ENCODE data around the gene GRK4.

The GRK4 gene

DNA sequence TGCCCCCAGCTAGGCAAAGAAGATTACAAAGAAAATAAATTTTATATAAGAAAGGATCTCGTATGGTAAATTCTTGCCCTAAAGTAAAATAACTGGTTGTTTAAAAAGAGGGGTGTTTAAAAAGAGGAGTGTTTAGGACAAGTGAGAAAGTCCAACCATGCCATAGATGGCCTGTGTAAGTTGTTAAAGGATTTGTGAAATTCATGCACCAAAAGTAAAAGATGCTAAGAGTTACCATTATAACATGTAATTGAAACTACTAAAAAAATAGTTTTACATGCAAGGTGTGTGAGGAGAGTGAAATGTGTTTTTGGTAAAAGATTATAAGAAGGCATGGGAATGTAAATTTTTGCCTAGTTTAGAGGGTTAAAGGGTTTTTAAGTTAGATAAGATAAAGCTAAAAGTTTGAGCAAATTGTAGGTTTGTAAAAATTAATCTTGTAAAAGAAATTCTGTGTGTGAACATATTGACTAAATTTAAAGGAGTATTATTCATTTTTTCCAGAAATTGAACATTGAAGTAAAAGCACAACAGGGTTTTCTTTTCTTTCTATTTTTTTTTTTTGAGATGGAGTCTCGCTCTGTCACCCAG, 90.9 kb downstream of the GRK4 start:
- Histone ChIP-seq H3K9me2 (replicated peaks; ENCODE audit: low read depth, low read length) (no peaks in the 10 kb centered on the region), H4K20me1 (ENCODE audit: insufficient read depth, low read length, poor library complexity, severe bottlenecking) (no peaks in the 10 kb centered on the region), H3F3A (ENCODE audit: low read depth) (no peaks in the 10 kb centered on the region), H3K27me3 (ENCODE audit: insufficient read depth, low read length, poor library complexity, severe bottlenecking) (no peaks in the 10 kb centered on the region), H3K4me2 (ENCODE audit: low read depth, low read length, poor library complexity, severe bottlenecking) (no peak overlapping the region), H2AFZ (ENCODE audit: low read length) (no peak overlapping the region), H3K79me2 (ENCODE audit: insufficient read depth, low read length) (no peaks in the 10 kb centered on the region), H3K36me3 (ENCODE audit: insufficient read depth, low read length) (no peaks in the 10 kb centered on the region), H3K4me3 (ENCODE audit: low read length, poor library complexity, severe bottlenecking) (no peak overlapping the region), H3K9me3 (ENCODE audit: insufficient read depth, low read depth, low read length) (0 out of 2 replicates have a peak, but pooled peaks cover 9% of the 10 kb centered on the region), H3K4me1 (ENCODE audit: insufficient read depth, low read length, poor library complexity, severe bottlenecking) (no peaks in the 10 kb centered on the region), H3K9ac (ENCODE audit: low read depth, low read length, poor library complexity, severe bottlenecking) (no peak overlapping the region)
- no peak for TF ChIP-seq EZH2phosphoT487 (IDR thresholded peaks at IDR 0.05; ENCODE audit: borderline replicate concordance)
- TF ChIP-seq, protein P1, sequence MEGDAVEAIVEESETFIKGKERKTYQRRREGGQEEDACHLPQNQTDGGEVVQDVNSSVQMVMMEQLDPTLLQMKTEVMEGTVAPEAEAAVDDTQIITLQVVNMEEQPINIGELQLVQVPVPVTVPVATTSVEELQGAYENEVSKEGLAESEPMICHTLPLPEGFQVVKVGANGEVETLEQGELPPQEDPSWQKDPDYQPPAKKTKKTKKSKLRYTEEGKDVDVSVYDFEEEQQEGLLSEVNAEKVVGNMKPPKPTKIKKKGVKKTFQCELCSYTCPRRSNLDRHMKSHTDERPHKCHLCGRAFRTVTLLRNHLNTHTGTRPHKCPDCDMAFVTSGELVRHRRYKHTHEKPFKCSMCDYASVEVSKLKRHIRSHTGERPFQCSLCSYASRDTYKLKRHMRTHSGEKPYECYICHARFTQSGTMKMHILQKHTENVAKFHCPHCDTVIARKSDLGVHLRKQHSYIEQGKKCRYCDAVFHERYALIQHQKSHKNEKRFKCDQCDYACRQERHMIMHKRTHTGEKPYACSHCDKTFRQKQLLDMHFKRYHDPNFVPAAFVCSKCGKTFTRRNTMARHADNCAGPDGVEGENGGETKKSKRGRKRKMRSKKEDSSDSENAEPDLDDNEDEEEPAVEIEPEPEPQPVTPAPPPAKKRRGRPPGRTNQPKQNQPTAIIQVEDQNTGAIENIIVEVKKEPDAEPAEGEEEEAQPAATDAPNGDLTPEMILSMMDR (conservative IDR thresholded peaks at IDR 0.05; ENCODE audit: low read length): no peak

DNA sequence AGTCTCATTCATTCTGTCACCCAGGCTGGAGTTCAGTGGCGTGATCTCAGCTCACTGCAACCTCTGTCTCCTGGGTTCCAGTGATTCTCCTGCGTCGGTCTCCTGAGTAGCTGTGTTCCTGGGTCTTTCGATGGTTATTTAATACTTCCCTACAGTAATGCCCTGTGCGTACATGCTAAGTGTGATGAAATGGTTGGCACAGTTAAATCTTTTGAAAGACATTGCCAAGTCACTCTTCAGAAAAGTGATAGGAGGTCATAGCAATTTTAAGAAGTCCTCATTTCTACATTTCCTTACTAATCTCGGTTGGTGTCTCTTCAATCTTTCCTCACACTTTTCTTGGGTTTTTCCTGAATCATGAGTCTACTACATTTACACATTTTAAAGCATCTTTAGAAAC, 96.6 kb downstream of the GRK4 start:
- Histone ChIP-seq H3K79me2 (ENCODE audit: insufficient read depth, low read length) (no peaks in the 10 kb centered on the region), H3K4me1 (ENCODE audit: insufficient read depth, low read length, poor library complexity, severe bottlenecking) (no peaks in the 10 kb centered on the region), H3K36me3 (ENCODE audit: insufficient read depth, low read length) (no peaks in the 10 kb centered on the region), H3F3A (ENCODE audit: low read depth) (no peaks in the 10 kb centered on the region), H3K9me2 (replicated peaks; ENCODE audit: low read depth, low read length) (no peaks in the 10 kb centered on the region), H3K9me3 (ENCODE audit: insufficient read depth, low read depth, low read length) (0 out of 2 replicates have a peak, but pooled peaks cover 9% of the 10 kb centered on the region), H3K27me3 (ENCODE audit: insufficient read depth, low read length, poor library complexity, severe bottlenecking) (no peaks in the 10 kb centered on the region), H2AFZ (ENCODE audit: low read length) (no peak overlapping the region), H4K20me1 (ENCODE audit: insufficient read depth, low read length, poor library complexity, severe bottlenecking) (no peaks in the 10 kb centered on the region), H3K4me2 (ENCODE audit: low read depth, low read length, poor library complexity, severe bottlenecking) (no peak overlapping the region), H3K4me3 (ENCODE audit: low read length, poor library complexity, severe bottlenecking) (no peak overlapping the region), H3K9ac (ENCODE audit: low read depth, low read length, poor library complexity, severe bottlenecking) (no peak overlapping the region)
- TF ChIP-seq, protein P1 (conservative IDR thresholded peaks at IDR 0.05; ENCODE audit: low read length): no peak
- no peak for TF ChIP-seq EZH2phosphoT487 (IDR thresholded peaks at IDR 0.05; ENCODE audit: borderline replicate concordance)

DNA sequence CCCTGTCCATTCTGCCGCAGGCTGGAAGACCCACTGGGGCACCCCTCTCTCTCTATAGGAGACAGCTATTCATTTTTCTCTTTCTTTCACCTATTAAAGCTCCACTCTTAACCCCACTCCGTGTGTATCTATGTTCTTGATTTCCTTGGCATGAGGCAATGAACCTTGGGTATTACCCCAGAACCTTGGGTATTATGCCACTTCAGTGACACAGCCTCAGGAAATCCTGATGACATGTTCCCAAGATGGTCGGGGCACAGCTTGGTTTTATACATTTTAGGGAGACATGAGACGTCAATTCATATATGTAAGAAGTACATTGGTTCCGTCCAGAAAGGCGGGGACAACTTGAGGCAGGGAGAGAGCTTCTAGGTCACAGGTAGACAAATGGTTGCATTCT, 97.6 kb downstream of the GRK4 start:
- no peaks in the 10 kb centered on the region for H3K4me1 ChIP-seq (ENCODE audit: insufficient read depth, low read length, poor library complexity, severe bottlenecking)
- H3K36me3 ChIP-seq (ENCODE audit: insufficient read depth, low read length): no peaks in the 10 kb centered on the region
- no peaks in the 10 kb centered on the region for H3K27me3 ChIP-seq (ENCODE audit: insufficient read depth, low read length, poor library complexity, severe bottlenecking)
- H3K4me2 ChIP-seq (ENCODE audit: low read depth, low read length, poor library complexity, severe bottlenecking): no peak overlapping the region
- no peak overlapping the region for H3K4me3 ChIP-seq (ENCODE audit: low read length, poor library complexity, severe bottlenecking)
- no peaks in the 10 kb centered on the region for H4K20me1 ChIP-seq (ENCODE audit: insufficient read depth, low read length, poor library complexity, severe bottlenecking)
- H3F3A ChIP-seq (ENCODE audit: low read depth): no peaks in the 10 kb centered on the region
- H3K9me2 ChIP-seq (replicated peaks; ENCODE audit: low read depth, low read length): no peaks in the 10 kb centered on the region
- TF ChIP-seq, protein P1 (conservative IDR thresholded peaks at IDR 0.05; ENCODE audit: low read length): no peak
- TF ChIP-seq EZH2phosphoT487 (IDR thresholded peaks at IDR 0.05; ENCODE audit: borderline replicate concordance): no peak
- no peaks in the 10 kb centered on the region for H3K79me2 ChIP-seq (ENCODE audit: insufficient read depth, low read length)
- no peak overlapping the region for H3K9ac ChIP-seq (ENCODE audit: low read depth, low read length, poor library complexity, severe bottlenecking)
- 0 out of 2 replicates have a peak, but pooled peaks cover 6% of the 10 kb centered on the region for H3K9me3 ChIP-seq (ENCODE audit: insufficient read depth, low read depth, low read length)
- no peak overlapping the region for H2AFZ ChIP-seq (ENCODE audit: low read length)

Measured in Loucy (cell line).